Psoas muscle (tissue), 8 donors: Measurements from ENCODE around the gene GRM7. TPM values are rescaled to one million over a fixed set of nuclear protein-coding genes. Genes with fewer than 3 reads are reported as not detected.

ENCODE experiments used
- ATAC-seq, 4 donors: fragments of 200-7000 bp; cut with Tn5 transposase; one replicate each; pipeline ENCODE4 v1.9.1; 2020; ENCODE audit warnings: moderate library complexity in 3 of 4, mild to moderate bottlenecking in 2 of 4
- DNase-seq, 2 donors: peaks; one replicate each; pipeline ENCODE4 v3.0.0-alpha.2; 2020
- H3K27ac ChIP-seq: fragments of 200-600 bp; one replicate; pipeline ENCODE4 v1.8.0; 2022
- H3K27me3 ChIP-seq, 3 donors: fragments of 200-600 bp in 1 of 3; one replicate each; pipeline versions ENCODE4 v1.6.1 to v1.8.0; 2013 to 2022; ENCODE audit warnings: low read length in 2 of 3, mild to moderate bottlenecking in 2 of 3, moderate library complexity in 1 of 3; ENCODE audit not compliant: insufficient read depth in 3 of 3
- H3K36me3 ChIP-seq, 2 donors: fragments of 200-600 bp in 1 of 2; one replicate each; pipeline versions ENCODE4 v1.6.1 to v1.8.0; 2013 to 2022; ENCODE audit warnings: low read depth in 1 of 2, mild to moderate bottlenecking in 1 of 2, moderate library complexity in 1 of 2; ENCODE audit not compliant: insufficient read depth in 1 of 2
- H3K4me1 ChIP-seq: fragments of 200-600 bp; one replicate; pipeline ENCODE4 v1.8.0; 2022
- H3K4me3 ChIP-seq: fragments of 200-600 bp; one replicate; pipeline ENCODE4 v1.8.0; 2022; ENCODE audit warnings: mild to moderate bottlenecking
- H3K9me3 ChIP-seq: fragments of 200-600 bp; one replicate; pipeline ENCODE4 v1.8.0; 2022
- CTCF ChIP-seq: fragments of 200-600 bp; IDR thresholded peaks from one replicate; pipeline ENCODE4 v1.8.0; 2022; ENCODE audit warnings: antibody characterized with exemption
- WGBS, 3 donors: extraction: QIAGEN DNeasy Blood & Tissue Kit; methylation state at CpG; one replicate each; pipeline versions ENCODE4 v1.1.6 to v1.1.7; 2013; 5-methylcytosine and 5-hydroxymethylcytosine counted together
- intact Hi-C, 2 donors: fragments of 100-400 bp; cut with DNase I; formaldehyde crosslinking; loops; one replicate each; pipeline versions ENCODE4 v1.11.0 to v1.14.2; 2022
- polyA plus RNA-seq, 3 donors: library from polyadenylated mRNA; stranded (reverse); fragments of 200-250 nt; gene quantifications; one replicate each; pipeline ENCODE4 v1.2.3, GENCODE V29; 2013
- total RNA-seq, 4 donors: library from RNA; stranded (reverse); fragmentation: NEBNext Ultra II Directional in 2 of 4; extraction: Animal tissue kit (Norgen Biotek cat#: 25700) in 2 of 4; gene quantifications; one replicate each; pipeline versions ENCODE4 v1.2.1 to v1.2.4, GENCODE V29; 2021 to 2023
- donor health status: healthy with polysubstance abuse.
- donor health status: DM: no; HTN: no; CAD: no; lungs with moderate emphysema.
- donor health status: Bipolar disorder and iron deficiency.
- donor health status: healthy.
- donor health status: DM: yes; HTN: yes; CAD: no.
- donor health status: DM: no; HTN: no; CAD: no.
- donor health status: DM: no; HTN: no; CAD: no.
- donor health status: DM: yes; HTN: yes; CAD: no.

GRM7 gene
- total and polyA plus RNA-seq, 7 donors: 0.01 TPM; not detected in 6

GRCh38 chr3:7568526-7569184 lies 707.7 kb downstream of the GRM7 start:
- ATAC-seq (no peak), DNase-seq (no peak)
- no peaks in the 10 kb centered on the region for H3K4me1 ChIP-seq
- no peaks in the 10 kb centered on the region for H3K27me3 ChIP-seq
- no peak for TF ChIP-seq CTCF
- intact Hi-C loops: no loop called here
- no peak overlapping the region for H3K4me3 ChIP-seq
- no peaks in the 10 kb centered on the region for H3K9me3 ChIP-seq
- 95 to 97% (median 96%) methylated on average over 30 to 34 of the region's 34 CpGs for WGBS, 3 donors
- no peaks in the 10 kb centered on the region for H3K36me3 ChIP-seq
- H3K27ac ChIP-seq: no peak overlapping the region

GRCh38 chr3:7573330-7573729 lies 712.4 kb downstream of the GRM7 start:
- no peaks in the 10 kb centered on the region for H3K36me3 ChIP-seq
- no peak for TF ChIP-seq CTCF
- 29 to 38% (median 35%) methylated on average over 2 of the region's 2 CpGs for WGBS, 3 donors
- H3K27ac ChIP-seq: no peak overlapping the region
- H3K4me3 ChIP-seq: no peak overlapping the region
- peaks cover 0 to 2% (median 0%) of the 10 kb centered on the region in 3 donors for H3K27me3 ChIP-seq
- no peaks in the 10 kb centered on the region for H3K4me1 ChIP-seq
- no peak for ATAC-seq
- H3K9me3 ChIP-seq: no peaks in the 10 kb centered on the region
- DNase-seq: no peak
- intact Hi-C loops: no loop called here

DNA sequence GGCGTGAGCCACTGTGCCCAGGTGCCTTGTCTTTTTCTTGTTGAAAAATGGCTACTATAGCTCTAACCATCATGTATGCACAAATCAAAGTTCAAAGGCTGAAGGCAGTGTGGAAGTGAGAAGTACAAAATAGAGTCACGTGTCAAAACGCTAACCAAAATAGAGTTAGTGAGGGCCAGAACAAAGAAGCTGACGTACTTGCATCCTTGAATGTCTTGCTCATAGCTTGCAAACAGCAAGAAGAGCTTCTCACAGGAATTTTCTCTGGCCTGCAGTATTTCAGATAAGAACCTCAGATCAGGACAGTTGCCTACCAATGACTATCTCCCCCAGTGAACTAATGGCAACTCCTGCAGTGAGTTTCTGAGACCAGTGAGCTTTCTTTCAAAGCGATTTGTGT lies 713.5 kb downstream of the GRM7 start:
- Histone ChIP-seq H3K27me3 (peaks cover 0 to 2% (median 0%) of the 10 kb centered on the region in 3 donors), H3K27ac (no peak overlapping the region), H3K4me3 (no peak overlapping the region), H3K9me3 (no peaks in the 10 kb centered on the region), H3K4me1 (no peaks in the 10 kb centered on the region), H3K36me3 (no peaks in the 10 kb centered on the region)
- intact Hi-C loops: no loop called here
- DNase-seq: no peak
- ATAC-seq: no peak
- WGBS, 3 donors: 75 to 79% (median 75%) methylated on average over 5 of the region's 5 CpGs
- no peak for TF ChIP-seq CTCF

DNA sequence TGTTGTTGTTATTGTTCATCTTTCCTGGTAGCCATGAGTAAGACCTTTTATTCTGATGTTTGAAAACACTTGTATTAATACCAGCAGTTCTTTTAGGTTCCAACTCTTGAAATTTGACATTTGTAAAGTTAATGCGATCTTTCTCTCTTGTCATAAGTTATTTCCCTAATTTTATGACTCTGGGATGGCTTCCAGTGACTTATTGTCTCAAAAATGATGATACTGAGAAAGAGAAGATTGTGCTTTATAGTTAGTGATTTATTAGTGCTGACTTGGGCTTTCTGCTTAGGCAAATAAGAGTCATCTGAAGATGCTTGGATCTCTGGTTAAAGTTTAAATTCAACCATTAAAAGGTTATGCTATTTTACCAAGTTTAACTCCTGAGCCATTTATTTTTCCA lies 715.2 kb downstream of the GRM7 start:
- WGBS, 3 donors: 47 to 72% (median 55%) methylated on average over 1 of the region's 1 CpG
- no peaks in the 10 kb centered on the region for H3K4me1 ChIP-seq
- H3K9me3 ChIP-seq: no peaks in the 10 kb centered on the region
- H3K4me3 ChIP-seq: no peak overlapping the region
- intact Hi-C loops: no loop called here
- no peak for TF ChIP-seq CTCF
- DNase-seq (no peak), ATAC-seq (no peak)
- no peak overlapping the region for H3K27ac ChIP-seq
- no peaks in the 10 kb centered on the region for H3K36me3 ChIP-seq
- H3K27me3 ChIP-seq: peaks cover 0 to 2% (median 0%) of the 10 kb centered on the region in 3 donors

DNA sequence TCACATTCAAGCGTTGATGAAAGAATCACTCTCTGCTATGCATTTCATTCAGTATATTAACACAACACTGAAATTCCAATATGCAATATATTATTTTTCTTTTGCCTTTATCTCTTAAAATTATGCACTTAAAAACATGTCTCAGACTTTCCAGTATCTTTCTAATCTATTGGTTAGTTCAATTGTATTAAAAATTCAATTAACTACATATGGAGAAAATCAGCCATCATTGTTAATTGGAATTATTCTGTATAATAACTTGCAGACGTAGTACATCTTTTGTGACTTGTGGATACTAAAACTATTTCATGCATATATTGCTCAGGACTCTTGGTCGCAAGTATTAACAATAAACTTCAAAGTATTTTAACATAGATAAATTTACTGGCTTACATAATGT lies 715.6 kb downstream of the GRM7 start:
- no peak overlapping the region for H3K27ac ChIP-seq
- no peak overlapping the region for H3K4me3 ChIP-seq
- no peak for TF ChIP-seq CTCF
- intact Hi-C loops: no loop called here
- H3K4me1 ChIP-seq: no peaks in the 10 kb centered on the region
- H3K27me3 ChIP-seq: peaks cover 0 to 2% (median 0%) of the 10 kb centered on the region in 3 donors
- WGBS, 3 donors: 87 to 91% (median 88%) methylated on average over 3 of the region's 3 CpGs
- no peaks in the 10 kb centered on the region for H3K36me3 ChIP-seq
- H3K9me3 ChIP-seq: no peaks in the 10 kb centered on the region
- no peak for ATAC-seq
- no peak for DNase-seq
